Fibroblast of lung (primary cell): ENCODE measurements around the gene AQP5.

Experiments
- CTCF ChIP-seq, 2 donors: IDR thresholded peaks in 1 of 2; conservative IDR thresholded peaks in 1 of 2; 1 replicate in 1 of 2; 2 replicates in 1 of 2; pipeline ENCODE4 v1.5.1; 2011 to 2012; ENCODE audit warnings: low read length in 2 of 2, control low read depth in 1 of 2, inconsistent platforms in 1 of 2, low read depth in 1 of 2, mild to moderate bottlenecking in 1 of 2
- EZH2 ChIP-seq: IDR thresholded peaks from 2 replicates; pipeline ENCODE4 v1.5.1; 2012; ENCODE audit warnings: low read length, control low read depth, mild to moderate bottlenecking; ENCODE audit errors: missing control alignments

- TF ChIP-seq CTCF (conservative IDR thresholded peaks at IDR 0.05 in 1 of 2, IDR thresholded peaks at IDR 0.05 in 1 of 2; ENCODE audit: low read depth in 1 of 2, low read length in 2 of 2) (no peak), EZH2 (no peak)
Measured at GRCh38 chr12:50004696-50005095, 43.0 kb downstream of the AQP5 start.
